Ovary (tissue), 9 donors: ENCODE data around the gene CCDC152. TPM values are rescaled to one million over a fixed set of nuclear protein-coding genes. Genes with fewer than 3 reads are reported as not detected.
"Not testable (repeated sequence)": the region's sequence is repeated elsewhere in the genome, so short reads cannot be mapped to it uniquely, and the experiment has no call there.

ENCODE experiments used
- DNase-seq, 5 donors: peaks; one replicate each; pipeline ENCODE4 v3.0.0-alpha.2; 2019 to 2020
- H3K27ac ChIP-seq, 2 donors: fragments of 200-600 bp; one replicate each; pipeline versions ENCODE4 v1.5.1 to v1.8.0; 2019 to 2022
- H3K27me3 ChIP-seq: fragments of 200-600 bp; one replicate; pipeline ENCODE4 v1.8.0; 2022
- H3K36me3 ChIP-seq: fragments of 200-600 bp; sonication (generic); one replicate; pipeline ENCODE4 v1.5.1; 2019
- H3K4me1 ChIP-seq: one replicate; pipeline ENCODE4 v1.8.1; 2013; ENCODE audit warnings: mild to moderate bottlenecking, moderate library complexity; ENCODE audit not compliant: insufficient read depth
- H3K4me3 ChIP-seq: fragments of 200-600 bp; sonication (generic); one replicate; pipeline ENCODE4 v1.5.1; 2017
- H3K9me3 ChIP-seq, 2 donors: fragments of 200-600 bp in 1 of 2; sonication (generic) in 1 of 2; one replicate each; pipeline versions ENCODE4 v1.5.1 to v1.8.1; 2013 to 2019; ENCODE audit warnings: mild to moderate bottlenecking in 1 of 2, moderate library complexity in 1 of 2
- CTCF ChIP-seq, 3 donors: fragments of 450-650 bp in 2 of 3; fragments of 200-600 bp in 1 of 3; IDR thresholded peaks; one replicate each; pipeline versions ENCODE4 v1.5.1 to v1.8.0; 2016 to 2022; ENCODE audit warnings: antibody characterized with exemption in 3 of 3, mild to moderate bottlenecking in 1 of 3
- EP300 ChIP-seq: sonication (generic); formaldehyde crosslinking; IDR thresholded peaks from one replicate; pipeline ENCODE4 v1.6.1; 2017; ENCODE audit warnings: antibody characterized with exemption
- POLR2A ChIP-seq: fragments of 450-650 bp; IDR thresholded peaks from one replicate; pipeline ENCODE4 v1.6.1; 2017; ENCODE audit warnings: antibody characterized with exemption, mild to moderate bottlenecking, moderate library complexity
- WGBS, 3 donors: extraction: QIAGEN DNeasy Blood & Tissue Kit in 1 of 3; methylation state at CpG; one replicate each; pipeline versions ENCODE4 v1.1.5 to v1.1.7; 2013 to 2017; 5-methylcytosine and 5-hydroxymethylcytosine counted together
- intact Hi-C, 4 donors: fragments of 100-400 bp; cut with DNase I; formaldehyde crosslinking; loops; one replicate each; pipeline versions ENCODE4 v1.11.0 to v1.15.1; 2022 to 2023
- polyA plus RNA-seq, 2 donors: library from polyadenylated mRNA; stranded (reverse); fragments of 200-250 nt in 1 of 2; fragments of 350-450 nt in 1 of 2; fragmentation: Illumina TruSeq in 1 of 2; extraction: RNeasy Lipid Tissue Mini Kit (QIAGEN cat#74804) in 1 of 2; gene quantifications; one replicate each; pipeline ENCODE4 v1.2.3, GENCODE V29; 2013 to 2014
- total RNA-seq, 7 donors: library from RNA; depleted of rRNA in 2 of 7; stranded (reverse); fragments of >200 nt in 2 of 7; fragmentation: NEBNext Ultra II Directional in 3 of 7; extraction: Animal tissue kit (Norgen Biotek cat#: 25700) in 3 of 7; gene quantifications; one replicate each; pipeline versions ENCODE4 v1.1.0 to v1.2.4, GENCODE V29; 2016 to 2023
- donor health status: DM: no; HTN: no; CAD: no; lungs with moderate emphysema.
- donor health status: DM: no; HTN: no; CAD: no.
- donor health status: Bipolar disorder and iron deficiency.
- donor health status: DM: yes; HTN: yes; CAD: no.
- donor health status: DM: no; HTN: no; CAD: no.
- donor health status: DM: yes; HTN: yes; CAD: no.

Gene CCDC152
- total and polyA plus RNA-seq, 9 donors = 1.7 to 5.5 (median 3.7) TPM

GRCh38 chr5:42720251-42720650 is 36.4 kb upstream of the CCDC152 start:
- Histone ChIP-seq H3K4me3 (no peak overlapping the region), H3K27ac (no peak overlapping the region), H3K27me3 (no peaks in the 10 kb centered on the region), H3K36me3 (no peaks in the 10 kb centered on the region), H3K4me1 (no peaks in the 10 kb centered on the region), H3K9me3 (no peaks in the 10 kb centered on the region)
- no peak for TF ChIP-seq CTCF (IDR thresholded peaks at IDR 0.05)
- no peak for TF ChIP-seq EP300
- no peak for TF ChIP-seq POLR2A
- intact Hi-C loops = no loop called here
- 74 to 84% (median 74%) methylated on average over 6 of the region's 6 CpGs for WGBS, 3 donors
- no peak for DNase-seq

GRCh38 chr5:42721484-42721883 is 35.1 kb upstream of the CCDC152 start:
- TF ChIP-seq CTCF (IDR thresholded peaks at IDR 0.05) = no peak
- TF ChIP-seq POLR2A = no peak
- no peak for TF ChIP-seq EP300
- H3K27me3 ChIP-seq = no peaks in the 10 kb centered on the region
- H3K4me3 ChIP-seq = no peak overlapping the region
- intact Hi-C loops = no loop called here
- no peaks in the 10 kb centered on the region for H3K36me3 ChIP-seq
- H3K27ac ChIP-seq = no peak overlapping the region
- H3K9me3 ChIP-seq = no peaks in the 10 kb centered on the region
- DNase-seq = no peak
- H3K4me1 ChIP-seq = no peaks in the 10 kb centered on the region

- DNase-seq, H3K27ac ChIP-seq, H3K9me3 ChIP-seq, H3K4me3 ChIP-seq, intact Hi-C loops, H3K36me3 ChIP-seq, H3K4me1 ChIP-seq, H3K27me3 ChIP-seq: not testable (repeated sequence)
- whole genome bisulfite sequencing, 3 donors = 93 to 96% (median 95%) methylated on average over 14 to 21 of the region's 24 CpGs
Observed at GRCh38 chr5:42734531-42735058, 22.0 kb upstream of the CCDC152 start.

- no peak for TF ChIP-seq EP300
- TF ChIP-seq POLR2A = no peak
- TF ChIP-seq CTCF (IDR thresholded peaks at IDR 0.05) = no peak
- H3K9me3 ChIP-seq = no peaks in the 10 kb centered on the region
- WGBS, 3 donors = 95 to 96% (median 96%) methylated on average over 1 of the region's 1 CpG
- H3K27ac ChIP-seq = no peak overlapping the region
- no peaks in the 10 kb centered on the region for H3K36me3 ChIP-seq
- no peaks in the 10 kb centered on the region for H3K4me1 ChIP-seq
- H3K4me3 ChIP-seq = no peak overlapping the region
- no peaks in the 10 kb centered on the region for H3K27me3 ChIP-seq
- no peak for DNase-seq
- intact Hi-C loops = no loop called here
Observed at GRCh38 chr5:42740920-42741319, 15.7 kb upstream of the CCDC152 start.

GRCh38 chr5:42745426-42745825 is 11.2 kb upstream of the CCDC152 start:
- H3K27me3 ChIP-seq = no peaks in the 10 kb centered on the region
- H3K4me3 ChIP-seq = no peak overlapping the region
- H3K4me1 ChIP-seq = no peaks in the 10 kb centered on the region
- intact Hi-C loops = no loop called here
- H3K9me3 ChIP-seq = no peaks in the 10 kb centered on the region
- H3K36me3 ChIP-seq = no peaks in the 10 kb centered on the region
- H3K27ac ChIP-seq = no peak overlapping the region
- no peak for TF ChIP-seq EP300
- no peak for TF ChIP-seq CTCF (IDR thresholded peaks at IDR 0.05)
- TF ChIP-seq POLR2A = no peak
- WGBS, 3 donors = 18 to 24% (median 23%) methylated on average over 4 of the region's 4 CpGs
- DNase-seq = no peak
